ENCODE measurements around the gene OR2V2.

DNA sequence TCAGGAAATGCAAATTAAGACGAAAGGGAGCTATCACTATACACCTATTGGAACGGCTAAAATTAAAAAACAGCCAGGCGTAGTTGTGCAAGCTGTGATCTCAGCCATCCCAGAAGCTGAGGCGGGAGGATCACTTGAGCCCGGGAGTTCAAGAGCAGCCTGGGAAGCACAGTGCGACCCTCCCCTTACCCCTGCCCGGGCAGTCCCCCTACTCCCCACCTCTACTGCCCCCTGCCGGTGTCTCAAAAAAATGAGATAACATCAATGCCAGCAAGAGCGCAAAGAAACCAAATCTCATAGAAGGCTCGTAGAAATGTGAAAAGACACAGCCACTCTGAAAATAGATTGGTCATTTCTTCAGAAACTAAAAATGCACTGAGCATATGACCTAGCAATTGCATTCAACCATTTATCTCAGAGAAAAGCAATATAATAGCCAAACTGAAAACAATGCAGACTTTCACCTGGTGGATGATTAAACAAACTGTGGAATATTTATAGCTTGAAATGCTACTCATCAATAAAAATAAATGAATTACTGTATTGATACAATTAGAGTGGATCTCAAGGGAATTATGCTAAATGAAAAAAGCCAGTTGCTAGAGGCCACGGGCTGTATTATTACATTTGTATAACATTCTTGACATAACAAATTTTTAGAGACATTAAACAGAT, 20.6 kb downstream of the OR2V2 start:
- TF ChIP-seq POLR2AphosphoS5 (IDR thresholded peaks at IDR 0.05; ENCODE audit: low read depth, low read length), result no peak
- no peak for TF ChIP-seq POLR2A (IDR thresholded peaks at IDR 0.05; ENCODE audit: low read depth, low read length)
